Stimulated activated CD4-positive, alpha-beta T cell treated with anti-CD3 and anti-CD28 coated beads, TNF-alpha, amount 100 ng/mL, for 1 hour (primary cell): ENCODE data around the gene BDH2.

ENCODE experiments used
- DNase-seq, 3 donors: peaks; one replicate each; pipeline ENCODE4 v3.0.0-alpha.2; 2020; ENCODE audit warnings: low read depth in 3 of 3, low spot score in 1 of 3

Gene BDH2

DNA sequence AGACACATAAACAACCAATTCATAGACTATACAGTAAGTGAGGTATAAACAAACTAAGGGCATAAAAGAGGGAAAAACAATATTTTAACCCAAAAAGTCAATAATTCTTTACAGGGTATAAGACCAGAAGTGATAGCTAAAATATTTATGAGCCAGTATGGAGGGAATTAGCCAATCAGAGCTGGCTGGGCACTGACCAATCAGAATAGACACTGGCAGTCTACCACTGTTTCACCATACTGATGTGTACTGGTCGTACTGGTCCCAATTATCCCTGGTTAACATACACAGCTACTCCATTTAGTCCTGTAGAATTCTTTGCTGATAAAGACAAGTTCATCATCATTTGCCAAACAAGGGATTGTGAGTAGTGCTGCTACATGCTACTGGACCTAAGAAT is 70.3 kb downstream of the BDH2 start:
- DNase-seq = no peak
